Measurements from ENCODE around the gene RAB1A.

RAB1A gene

DNA sequence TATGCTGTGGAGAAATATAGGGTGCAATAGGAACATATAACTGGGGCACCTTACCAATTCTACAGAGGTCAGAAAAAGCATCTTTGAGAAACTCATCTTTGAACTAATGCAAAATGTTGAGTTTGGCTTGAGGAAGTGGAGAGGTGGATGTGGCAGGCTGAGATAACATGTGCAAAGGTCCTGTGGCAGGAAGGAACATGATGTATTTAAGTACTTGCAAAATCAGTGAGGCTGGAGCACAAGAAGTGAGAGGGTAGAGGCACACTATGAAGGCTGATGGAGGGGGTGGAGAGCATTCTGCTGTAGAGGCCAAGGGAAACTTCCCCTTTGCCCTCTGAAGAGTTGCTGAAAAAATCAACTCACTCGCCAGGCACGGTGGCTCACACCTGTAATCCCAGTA, 14.7 kb upstream of the RAB1A start:
- no peaks in the 10 kb centered on the region for H3K36me3 ChIP-seq (replicated peaks; ENCODE audit: low read depth, low read length)
- no peaks in the 10 kb centered on the region for H3K79me2 ChIP-seq (ENCODE audit: low read length)
- no peak overlapping the region for H3K9ac ChIP-seq (ENCODE audit: low read length)
- no peaks in the 10 kb centered on the region for H3K9me3 ChIP-seq (ENCODE audit: insufficient read depth, low read length)
- H4K20me1 ChIP-seq (ENCODE audit: insufficient read depth, low read length) = no peaks in the 10 kb centered on the region
- H3K27me3 ChIP-seq (ENCODE audit: low read depth, low read length) = peaks cover 20% of the 10 kb centered on the region; the same call in 1 of the 2 replicates
- H3K4me3 ChIP-seq (ENCODE audit: low read length) = no peak overlapping the region
- H2AFZ ChIP-seq (ENCODE audit: low read depth, low read length) = no peak overlapping the region
- 0 out of 2 replicates have a peak, but pooled peaks cover 3% of the 10 kb centered on the region for H3K4me1 ChIP-seq (ENCODE audit: low read length)
- TF ChIP-seq, protein P1, sequence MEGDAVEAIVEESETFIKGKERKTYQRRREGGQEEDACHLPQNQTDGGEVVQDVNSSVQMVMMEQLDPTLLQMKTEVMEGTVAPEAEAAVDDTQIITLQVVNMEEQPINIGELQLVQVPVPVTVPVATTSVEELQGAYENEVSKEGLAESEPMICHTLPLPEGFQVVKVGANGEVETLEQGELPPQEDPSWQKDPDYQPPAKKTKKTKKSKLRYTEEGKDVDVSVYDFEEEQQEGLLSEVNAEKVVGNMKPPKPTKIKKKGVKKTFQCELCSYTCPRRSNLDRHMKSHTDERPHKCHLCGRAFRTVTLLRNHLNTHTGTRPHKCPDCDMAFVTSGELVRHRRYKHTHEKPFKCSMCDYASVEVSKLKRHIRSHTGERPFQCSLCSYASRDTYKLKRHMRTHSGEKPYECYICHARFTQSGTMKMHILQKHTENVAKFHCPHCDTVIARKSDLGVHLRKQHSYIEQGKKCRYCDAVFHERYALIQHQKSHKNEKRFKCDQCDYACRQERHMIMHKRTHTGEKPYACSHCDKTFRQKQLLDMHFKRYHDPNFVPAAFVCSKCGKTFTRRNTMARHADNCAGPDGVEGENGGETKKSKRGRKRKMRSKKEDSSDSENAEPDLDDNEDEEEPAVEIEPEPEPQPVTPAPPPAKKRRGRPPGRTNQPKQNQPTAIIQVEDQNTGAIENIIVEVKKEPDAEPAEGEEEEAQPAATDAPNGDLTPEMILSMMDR (IDR thresholded peaks at IDR 0.05; ENCODE audit: low read depth, low read length) = no peak
- no peak overlapping the region for H3K4me2 ChIP-seq (ENCODE audit: low read length)
- no peak overlapping the region for H3K27ac ChIP-seq (ENCODE audit: low read length)

DNA sequence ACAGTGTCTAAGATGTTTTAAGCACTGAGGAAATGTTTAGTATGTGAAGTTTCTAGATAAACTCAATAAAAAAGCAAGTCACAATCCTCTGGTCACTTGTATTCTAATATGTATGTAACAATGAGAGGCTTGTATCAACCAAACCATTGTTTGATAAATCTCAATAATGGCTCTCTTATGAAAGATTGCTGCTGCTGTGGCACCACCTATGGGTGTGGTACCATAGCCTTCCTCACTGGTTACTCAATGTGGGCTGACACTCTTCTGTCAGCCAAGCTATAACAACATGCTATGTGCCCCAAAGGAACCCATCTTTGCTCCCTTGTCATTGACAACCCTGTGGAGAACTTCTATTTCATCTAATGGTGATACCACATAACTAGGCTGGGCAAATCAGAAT, 12.6 kb upstream of the RAB1A start:
- TF ChIP-seq, protein P1 (IDR thresholded peaks at IDR 0.05; ENCODE audit: low read depth, low read length) = peak; percentile 44
- TF ChIP-seq EZH2phosphoT487 (IDR thresholded peaks at IDR 0.05; ENCODE audit: low read depth) = no peak

DNA sequence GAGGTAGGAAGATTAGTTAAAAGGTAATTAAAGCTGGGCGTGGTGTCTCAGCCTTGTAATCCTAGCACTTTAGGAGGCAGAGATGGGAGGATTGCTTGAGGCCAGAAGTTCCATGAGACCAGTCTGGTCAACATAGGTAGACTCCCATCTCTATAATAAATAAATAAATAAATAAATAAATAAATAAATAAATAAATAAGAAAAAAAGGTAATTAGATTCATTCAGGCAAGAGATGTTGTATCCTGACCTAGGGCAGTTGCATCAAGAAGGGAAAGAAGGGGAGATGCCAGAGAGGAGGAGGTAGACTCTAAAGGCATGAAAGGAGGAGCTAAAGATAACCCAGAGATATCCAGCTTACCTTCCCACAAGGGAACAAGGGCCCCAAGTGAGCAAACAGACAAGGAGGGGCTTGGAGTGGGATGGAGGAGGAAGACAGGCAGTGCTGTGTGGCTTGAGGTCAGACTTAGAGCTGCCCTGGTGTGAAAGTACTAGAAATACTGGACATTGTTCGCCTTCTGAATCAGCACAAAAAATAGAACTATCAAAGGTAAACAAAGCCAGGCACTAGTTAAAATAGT, 7.4 kb upstream of the RAB1A start:
- TF ChIP-seq, protein P1 (IDR thresholded peaks at IDR 0.05; ENCODE audit: low read depth, low read length) = no peak
- no peak for TF ChIP-seq EZH2phosphoT487 (IDR thresholded peaks at IDR 0.05; ENCODE audit: low read depth)
- no peaks in the 10 kb centered on the region for H4K20me1 ChIP-seq (ENCODE audit: insufficient read depth, low read length)
- H3K4me1 ChIP-seq (ENCODE audit: low read length) = 0 out of 2 replicates have a peak, but pooled peaks cover 3% of the 10 kb centered on the region
- no peaks in the 10 kb centered on the region for H3K9me3 ChIP-seq (ENCODE audit: insufficient read depth, low read length)
- H3K4me2 ChIP-seq (ENCODE audit: low read length) = no peak overlapping the region
- no peaks in the 10 kb centered on the region for H3K27me3 ChIP-seq (ENCODE audit: low read depth, low read length)
- no peaks in the 10 kb centered on the region for H3K36me3 ChIP-seq (replicated peaks; ENCODE audit: low read depth, low read length)
- no peak overlapping the region for H3K9ac ChIP-seq (ENCODE audit: low read length)
- no peak overlapping the region for H3K4me3 ChIP-seq (ENCODE audit: low read length)
- H3K27ac ChIP-seq (ENCODE audit: low read length) = no peak overlapping the region
- no peaks in the 10 kb centered on the region for H3K79me2 ChIP-seq (ENCODE audit: low read length)
- H2AFZ ChIP-seq (ENCODE audit: low read depth, low read length) = no peak overlapping the region

More for the DNA sequence above, 12.6 kb upstream of the RAB1A start:
- no peaks in the 10 kb centered on the region for H3K79me2 ChIP-seq (ENCODE audit: low read length)
- no peak overlapping the region for H2AFZ ChIP-seq (ENCODE audit: low read depth, low read length)
- no peaks in the 10 kb centered on the region for H4K20me1 ChIP-seq (ENCODE audit: insufficient read depth, low read length)
- H3K27me3 ChIP-seq (ENCODE audit: low read depth, low read length) = peaks cover 15% of the 10 kb centered on the region; the same call in 1 of the 2 replicates
- H3K4me2 ChIP-seq (ENCODE audit: low read length) = no peak overlapping the region
- H3K9me3 ChIP-seq (ENCODE audit: insufficient read depth, low read length) = no peaks in the 10 kb centered on the region
- 0 out of 2 replicates have a peak, but pooled peaks cover 3% of the 10 kb centered on the region for H3K4me1 ChIP-seq (ENCODE audit: low read length)
- no peak overlapping the region for H3K9ac ChIP-seq (ENCODE audit: low read length)
- H3K4me3 ChIP-seq (ENCODE audit: low read length) = no peak overlapping the region
- H3K36me3 ChIP-seq (replicated peaks; ENCODE audit: low read depth, low read length) = no peaks in the 10 kb centered on the region
- H3K27ac ChIP-seq (ENCODE audit: low read length) = no peak overlapping the region

DNA sequence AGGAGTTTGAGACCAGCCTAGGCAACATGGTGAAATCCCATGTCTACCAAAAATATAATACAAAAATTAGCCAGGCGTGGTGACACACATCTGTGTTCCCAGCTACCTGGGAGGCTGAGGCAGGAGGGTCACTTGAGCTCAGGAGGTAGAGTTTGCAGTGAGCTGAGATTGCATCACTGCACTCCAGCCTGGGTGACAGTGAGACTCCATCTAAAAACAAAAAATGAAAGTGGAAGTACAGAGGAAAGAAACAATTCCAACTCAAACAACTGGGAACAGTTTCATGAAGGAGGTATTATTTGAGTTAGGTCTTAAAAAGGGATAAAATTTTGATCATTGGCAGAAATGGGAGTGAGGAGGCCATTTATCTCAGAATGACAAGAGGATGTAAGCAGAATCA, 6.3 kb upstream of the RAB1A start:
- H2AFZ ChIP-seq (ENCODE audit: low read depth, low read length) = no peak overlapping the region
- no peaks in the 10 kb centered on the region for H3K36me3 ChIP-seq (replicated peaks; ENCODE audit: low read depth, low read length)
- H3K4me2 ChIP-seq (ENCODE audit: low read length) = no peak overlapping the region
- no peak overlapping the region for H3K4me3 ChIP-seq (ENCODE audit: low read length)
- H3K27ac ChIP-seq (ENCODE audit: low read length) = no peak overlapping the region
- H3K9ac ChIP-seq (ENCODE audit: low read length) = no peak overlapping the region
- no peaks in the 10 kb centered on the region for H3K9me3 ChIP-seq (ENCODE audit: insufficient read depth, low read length)
- TF ChIP-seq, protein P1 (IDR thresholded peaks at IDR 0.05; ENCODE audit: low read depth, low read length) = no peak
- TF ChIP-seq EZH2phosphoT487 (IDR thresholded peaks at IDR 0.05; ENCODE audit: low read depth) = no peak
- no peaks in the 10 kb centered on the region for H3K27me3 ChIP-seq (ENCODE audit: low read depth, low read length)
- peaks cover 1% of the 10 kb centered on the region; the same call in 1 of the 2 replicates for H3K4me1 ChIP-seq (ENCODE audit: low read length)
- H4K20me1 ChIP-seq (ENCODE audit: insufficient read depth, low read length) = no peaks in the 10 kb centered on the region
- no peaks in the 10 kb centered on the region for H3K79me2 ChIP-seq (ENCODE audit: low read length)
